ENCODE results near the gene PDC. TPM values are rescaled to one million over a fixed set of nuclear protein-coding genes. Genes with fewer than 3 reads are reported as not detected.

Gene PDC
- total and polyA plus RNA-seq, 11 donors: not detected

- no peak for ATAC-seq
- H3K4me3 ChIP-seq: no peak overlapping the region
- DNase-seq: no peak
- H3K9me3 ChIP-seq: peaks cover 0 to 4% (median 0%) of the 10 kb centered on the region in 12 donors
- no peaks in the 10 kb centered on the region for H3K27me3 ChIP-seq
- peaks cover 0 to 4% (median 0%) of the 10 kb centered on the region in 9 donors for H3K36me3 ChIP-seq
- H3K27ac ChIP-seq: no peak overlapping the region
- intact Hi-C loops (cut with DNase I): no loop called here
- H3K4me1 ChIP-seq: peaks cover 0 to 9% (median 0%) of the 10 kb centered on the region in 12 donors
- no peak for TF ChIP-seq CTCF (IDR thresholded peaks at IDR 0.05)
- TF ChIP-seq POLR2A (IDR thresholded peaks at IDR 0.05): no peak
- 84 to 95% (median 94%) methylated on average over 3 of the region's 3 CpGs for WGBS, 4 donors
Observed at GRCh38 chr1:186429017-186429416, 31.9 kb downstream of the PDC start.

- H3K27ac ChIP-seq: no peak overlapping the region
- peaks cover 0 to 4% (median 0%) of the 10 kb centered on the region in 9 donors for H3K36me3 ChIP-seq
- peaks cover 0 to 9% (median 0%) of the 10 kb centered on the region in 12 donors for H3K4me1 ChIP-seq
- H3K27me3 ChIP-seq: no peaks in the 10 kb centered on the region
- 61 to 79% (median 77%) methylated on average over 3 of the region's 3 CpGs for WGBS, 4 donors
- no peak for ATAC-seq
- H3K9me3 ChIP-seq: peaks cover 0 to 4% (median 0%) of the 10 kb centered on the region in 12 donors
- TF ChIP-seq POLR2A (IDR thresholded peaks at IDR 0.05): no peak
- intact Hi-C loops (cut with DNase I): no loop called here
- no peak for DNase-seq
- no peak overlapping the region for H3K4me3 ChIP-seq
Observed at GRCh38 chr1:186426118-186426517, 34.8 kb downstream of the PDC start.

- DNase-seq: peak in 4 of 5 donors; percentile 30 to 52 (median 41)
- intact Hi-C loops (cut with DNase I): no loop called here
- peaks cover 0 to 17% (median 8%) of the 10 kb centered on the region in 9 donors for H3K36me3 ChIP-seq
- H3K4me3 ChIP-seq: no peak overlapping the region
- TF ChIP-seq POLR2A (IDR thresholded peaks at IDR 0.05): no peak
- TF ChIP-seq CTCF (IDR thresholded peaks at IDR 0.05): no peak
- H3K27ac ChIP-seq: no peak overlapping the region
- peaks cover 0 to 4% (median 0%) of the 10 kb centered on the region in 12 donors for H3K9me3 ChIP-seq
- WGBS, 4 donors: 27 to 40% (median 35%) methylated on average over 2 of the region's 2 CpGs
- no peaks in the 10 kb centered on the region for H3K27me3 ChIP-seq
- ATAC-seq: peak; percentile 69 to 80 (median 73)
- H3K4me1 ChIP-seq: peaks cover 0 to 14% (median 0%) of the 10 kb centered on the region in 12 donors
Observed at GRCh38 chr1:186424539-186424938, 36.4 kb downstream of the PDC start.

GRCh38 chr1:186421446-186421845, 39.5 kb downstream of the PDC start:
- peaks cover 0 to 42% (median 28%) of the 10 kb centered on the region in 9 donors for H3K36me3 ChIP-seq
- no peak for ATAC-seq
- TF ChIP-seq POLR2A (IDR thresholded peaks at IDR 0.05) (no peak), CTCF (IDR thresholded peaks at IDR 0.05) (no peak)
- peaks cover 0 to 14% (median 0%) of the 10 kb centered on the region in 12 donors for H3K4me1 ChIP-seq
- intact Hi-C loops (cut with DNase I): no loop called here
- no peaks in the 10 kb centered on the region for H3K27me3 ChIP-seq
- 89 to 98% (median 97%) methylated on average over 6 of the region's 6 CpGs for WGBS, 4 donors
- no peak for DNase-seq
- no peaks in the 10 kb centered on the region for H3K9me3 ChIP-seq
- no peak overlapping the region for H3K4me3 ChIP-seq
- H3K27ac ChIP-seq: peak overlapping the region in 3 of 12 donors; percentile 10 to 31 (median 11)

- no peaks in the 10 kb centered on the region for H3K27me3 ChIP-seq
- intact Hi-C loops (cut with DNase I): no loop called here
- TF ChIP-seq POLR2A (IDR thresholded peaks at IDR 0.05) (no peak), CTCF (IDR thresholded peaks at IDR 0.05) (no peak)
- no peak for ATAC-seq
- no peak overlapping the region for H3K4me3 ChIP-seq
- WGBS, 4 donors: 63 to 81% (median 75%) methylated on average over 1 of the region's 1 CpG
- peak overlapping the region in 3 of 12 donors; percentile 11 to 31 (median 12) for H3K27ac ChIP-seq
- H3K9me3 ChIP-seq: no peaks in the 10 kb centered on the region
- no peak for DNase-seq
- peaks cover 0 to 42% (median 28%) of the 10 kb centered on the region in 9 donors for H3K36me3 ChIP-seq
- peaks cover 0 to 14% (median 0%) of the 10 kb centered on the region in 12 donors for H3K4me1 ChIP-seq
Observed at GRCh38 chr1:186420923-186421322, 40.0 kb downstream of the PDC start.

Measured in heart left ventricle (tissue), 16 donors.